ENCODE measurements around the gene CRTC2. TPM values are rescaled to one million over a fixed set of nuclear protein-coding genes. Genes with fewer than 3 reads are reported as not detected.

The CRTC2 gene
- total RNA-seq, 2 experiments from 2014 or later: 107 TPM

Other genes with a start within 250 kb of the CRTC2 start
- 10 to 100 TPM; 46.9 to 50.5 TPM for gene INTS3, start 230.6 kb downstream of the CRTC2 start, total RNA-seq
- 10 to 100 TPM; 24.9 to 25.3 TPM for gene SLC27A3, start 183.2 kb downstream of the CRTC2 start, total RNA-seq
- 10 to 100 TPM; 70.8 to 71.1 TPM for gene GATAD2B, start 35.6 kb downstream of the CRTC2 start, total RNA-seq
- gene DENND4B, start 11.9 kb downstream of the CRTC2 start, total RNA-seq: 100 to 1,000 TPM; 159 to 166 TPM
- gene SLC39A1, start 4.9 kb upstream of the CRTC2 start, total RNA-seq: 10 to 100 TPM; 42.5 to 42.6 TPM
- gene CREB3L4, start 9.3 kb upstream of the CRTC2 start, total RNA-seq: 1 to 10 TPM; 7.0 to 8.4 TPM
- gene JTB, start 19.1 kb upstream of the CRTC2 start, total RNA-seq: 100 to 1,000 TPM; 120 to 127 TPM
- gene RAB13, start 27.7 kb upstream of the CRTC2 start, total RNA-seq: under 1 TPM; 0.40 to 0.43 TPM
- gene RPS27, start 32.1 kb upstream of the CRTC2 start, total RNA-seq: 1,000 to 10,000 TPM; 2,022 to 2,087 TPM
- under 1 TPM; 0.05 to 0.08 TPM for gene NUP210L, start 196.5 kb upstream of the CRTC2 start, total RNA-seq
- 100 to 1,000 TPM; 792 to 805 TPM for gene TPM3, start 233.5 kb upstream of the CRTC2 start, total RNA-seq
- not detected for gene CFAP141, start 247.7 kb upstream of the CRTC2 start, total RNA-seq